ENCODE data around the gene POC1A. TPM values are rescaled to one million over a fixed set of nuclear protein-coding genes. Genes with fewer than 3 reads are reported as not detected.
A peak's percentile ranks its signal among the peaks of the same experiment; 100 is the strongest.

POC1A gene
- polyA plus RNA-seq, 1 of the 3 experiments (the other 2 are of a cell fraction) = 11.7 TPM

DNA sequence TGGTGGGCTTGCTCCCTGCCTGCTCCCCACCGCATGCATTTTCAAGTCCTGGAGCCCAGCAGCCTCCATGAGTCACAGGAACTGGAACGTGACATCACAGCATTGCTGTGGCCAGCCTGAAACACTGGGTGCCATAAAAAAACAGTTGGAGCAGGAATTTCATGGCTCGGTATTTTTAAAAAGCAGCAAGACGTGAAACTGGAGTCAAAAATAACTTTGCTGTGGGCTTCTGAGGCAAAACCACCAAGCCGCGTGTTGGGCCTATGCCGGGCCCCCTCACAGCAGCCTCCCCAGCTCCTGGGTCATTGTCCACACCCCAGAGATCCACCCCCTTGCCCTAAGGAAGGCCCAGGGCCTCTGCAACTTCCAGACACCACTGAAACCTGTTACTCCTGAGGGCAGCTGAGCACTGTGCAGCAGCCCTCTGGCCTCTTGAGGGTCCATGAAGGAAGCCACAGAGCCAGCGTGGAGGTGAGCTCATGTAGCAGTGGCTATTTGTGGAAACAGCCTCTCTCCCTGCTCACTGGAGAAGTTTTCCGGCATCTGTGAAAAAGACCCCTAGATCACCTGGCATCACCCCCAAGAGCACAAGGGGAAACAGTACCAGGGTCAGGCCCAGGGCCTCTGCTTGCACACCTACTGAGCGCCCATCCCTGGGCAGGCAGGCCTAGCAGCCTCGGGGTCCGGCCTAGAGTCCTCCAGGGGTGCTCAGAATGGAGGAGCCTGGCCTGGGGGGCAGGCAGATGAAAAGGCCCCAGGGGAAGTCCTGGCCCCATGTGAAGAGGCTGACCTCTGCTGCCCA is 63.9 kb downstream of the POC1A start (continued):
- TF ChIP-seq SMC3 (IDR thresholded peaks at IDR 0.05; ENCODE audit: low read depth, low read length) (no peak), FOXJ3 (CRISPR knock-in tag; IDR thresholded peaks at IDR 0.05) (no peak), EP300 (IDR thresholded peaks at IDR 0.05; ENCODE audit: borderline replicate concordance in 1 of 2, low read depth in 1 of 2, low read length in 1 of 2) (no peak), FOXM1 (IDR thresholded peaks at IDR 0.05; ENCODE audit: low read depth) (no peak), GABPA (IDR thresholded peaks at IDR 0.05; ENCODE audit: low read depth) (no peak), CHD2 (IDR thresholded peaks at IDR 0.05; ENCODE audit: low read length, partially characterized antibody) (no peak), MEF2A (IDR thresholded peaks at IDR 0.05; ENCODE audit: borderline replicate concordance, low read depth) (peak; percentile 72; the same call in 1 of the 2 replicates), POLR2AphosphoS5 (IDR thresholded peaks at IDR 0.05; ENCODE audit: low read depth, low read length) (peak; percentile 50; the same call in 1 of the 2 replicates), RFX5 (IDR thresholded peaks at IDR 0.05; ENCODE audit: low read length) (no peak), FOSL2 (IDR thresholded peaks at IDR 0.05; ENCODE audit: borderline replicate concordance, low read depth) (peak; percentile 79)
- TF ChIP-seq, protein P1, sequence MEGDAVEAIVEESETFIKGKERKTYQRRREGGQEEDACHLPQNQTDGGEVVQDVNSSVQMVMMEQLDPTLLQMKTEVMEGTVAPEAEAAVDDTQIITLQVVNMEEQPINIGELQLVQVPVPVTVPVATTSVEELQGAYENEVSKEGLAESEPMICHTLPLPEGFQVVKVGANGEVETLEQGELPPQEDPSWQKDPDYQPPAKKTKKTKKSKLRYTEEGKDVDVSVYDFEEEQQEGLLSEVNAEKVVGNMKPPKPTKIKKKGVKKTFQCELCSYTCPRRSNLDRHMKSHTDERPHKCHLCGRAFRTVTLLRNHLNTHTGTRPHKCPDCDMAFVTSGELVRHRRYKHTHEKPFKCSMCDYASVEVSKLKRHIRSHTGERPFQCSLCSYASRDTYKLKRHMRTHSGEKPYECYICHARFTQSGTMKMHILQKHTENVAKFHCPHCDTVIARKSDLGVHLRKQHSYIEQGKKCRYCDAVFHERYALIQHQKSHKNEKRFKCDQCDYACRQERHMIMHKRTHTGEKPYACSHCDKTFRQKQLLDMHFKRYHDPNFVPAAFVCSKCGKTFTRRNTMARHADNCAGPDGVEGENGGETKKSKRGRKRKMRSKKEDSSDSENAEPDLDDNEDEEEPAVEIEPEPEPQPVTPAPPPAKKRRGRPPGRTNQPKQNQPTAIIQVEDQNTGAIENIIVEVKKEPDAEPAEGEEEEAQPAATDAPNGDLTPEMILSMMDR (IDR thresholded peaks at IDR 0.05) = no peak
- TF ChIP-seq, protein P2, sequence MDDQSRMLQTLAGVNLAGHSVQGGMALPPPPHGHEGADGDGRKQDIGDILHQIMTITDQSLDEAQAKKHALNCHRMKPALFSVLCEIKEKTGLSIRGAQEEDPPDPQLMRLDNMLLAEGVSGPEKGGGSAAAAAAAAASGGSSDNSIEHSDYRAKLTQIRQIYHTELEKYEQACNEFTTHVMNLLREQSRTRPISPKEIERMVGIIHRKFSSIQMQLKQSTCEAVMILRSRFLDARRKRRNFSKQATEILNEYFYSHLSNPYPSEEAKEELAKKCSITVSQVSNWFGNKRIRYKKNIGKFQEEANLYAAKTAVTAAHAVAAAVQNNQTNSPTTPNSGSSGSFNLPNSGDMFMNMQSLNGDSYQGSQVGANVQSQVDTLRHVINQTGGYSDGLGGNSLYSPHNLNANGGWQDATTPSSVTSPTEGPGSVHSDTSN (IDR thresholded peaks at IDR 0.05) = no peak
- TF ChIP-seq, protein P3, sequence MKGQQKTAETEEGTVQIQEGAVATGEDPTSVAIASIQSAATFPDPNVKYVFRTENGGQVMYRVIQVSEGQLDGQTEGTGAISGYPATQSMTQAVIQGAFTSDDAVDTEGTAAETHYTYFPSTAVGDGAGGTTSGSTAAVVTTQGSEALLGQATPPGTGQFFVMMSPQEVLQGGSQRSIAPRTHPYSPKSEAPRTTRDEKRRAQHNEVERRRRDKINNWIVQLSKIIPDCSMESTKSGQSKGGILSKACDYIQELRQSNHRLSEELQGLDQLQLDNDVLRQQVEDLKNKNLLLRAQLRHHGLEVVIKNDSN (IDR thresholded peaks at IDR 0.05; ENCODE audit: borderline replicate concordance, low read depth) = no peak
- TF ChIP-seq, protein P4, sequence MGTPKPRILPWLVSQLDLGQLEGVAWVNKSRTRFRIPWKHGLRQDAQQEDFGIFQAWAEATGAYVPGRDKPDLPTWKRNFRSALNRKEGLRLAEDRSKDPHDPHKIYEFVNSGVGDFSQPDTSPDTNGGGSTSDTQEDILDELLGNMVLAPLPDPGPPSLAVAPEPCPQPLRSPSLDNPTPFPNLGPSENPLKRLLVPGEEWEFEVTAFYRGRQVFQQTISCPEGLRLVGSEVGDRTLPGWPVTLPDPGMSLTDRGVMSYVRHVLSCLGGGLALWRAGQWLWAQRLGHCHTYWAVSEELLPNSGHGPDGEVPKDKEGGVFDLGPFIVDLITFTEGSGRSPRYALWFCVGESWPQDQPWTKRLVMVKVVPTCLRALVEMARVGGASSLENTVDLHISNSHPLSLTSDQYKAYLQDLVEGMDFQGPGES (IDR thresholded peaks at IDR 0.05; ENCODE audit: low read depth, low read length) = no peak

DNA sequence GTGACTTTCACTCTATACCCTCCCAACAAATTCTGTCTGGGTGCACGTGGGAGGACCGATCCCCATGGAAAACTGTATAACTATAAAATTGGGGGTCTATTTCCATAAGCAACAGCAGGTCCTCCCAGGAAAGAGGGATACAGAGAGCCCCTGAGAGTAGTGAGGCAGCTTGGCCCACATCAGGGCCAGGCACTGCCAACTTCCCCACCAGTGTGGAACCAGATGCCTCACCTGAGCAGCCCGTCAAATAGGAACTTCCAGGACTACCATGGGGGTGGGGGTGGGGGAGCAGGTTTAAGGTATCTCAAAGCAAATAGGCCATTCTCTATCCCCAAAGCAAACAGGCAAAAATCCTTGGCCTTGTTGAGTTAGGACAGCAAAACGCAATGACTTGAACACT is 64.5 kb downstream of the POC1A start:
- no peaks in the 10 kb centered on the region for H3K9me3 ChIP-seq
- H3K4me1 ChIP-seq (ENCODE audit: control insufficient read depth in 1 of 2, insufficient read depth in 2 of 2, low read depth in 1 of 2, low read length in 1 of 2) = peaks cover 28 to 56% of the 10 kb centered on the region in 2 experiments
- no peaks in the 10 kb centered on the region for H4K20me1 ChIP-seq (ENCODE audit: insufficient read depth)
- H3K4me2 ChIP-seq = peak overlapping the region; percentile 46
- H3K4me3 ChIP-seq (ENCODE audit: low read depth in 2 of 2, low read length in 1 of 2) = no peak overlapping the region
- ChIA-PET CTCF (no interaction called here), POLR2A (no interaction called here)
- no peaks in the 10 kb centered on the region for H3K27me3 ChIP-seq (ENCODE audit: insufficient read depth)
- no peak for TF ChIP-seq EP300 (IDR thresholded peaks at IDR 0.05; ENCODE audit: borderline replicate concordance in 1 of 2, low read depth in 1 of 2, low read length in 1 of 2)
- TF ChIP-seq TCF12 (IDR thresholded peaks at IDR 0.05) = no peak
- no peak for TF ChIP-seq SMC3 (IDR thresholded peaks at IDR 0.05; ENCODE audit: low read depth, low read length)
- no peaks in the 10 kb centered on the region for H3K36me3 ChIP-seq (replicated peaks in 1 of 2; ENCODE audit: control insufficient read depth in 1 of 2, insufficient read depth in 2 of 2, low read length in 1 of 2)
- peak overlapping the region; percentile 53; the same call in 1 of the 2 replicates for H2AFZ ChIP-seq (ENCODE audit: low read depth)
- DNase-seq = no peak
- 94% methylated on average over 4 of the region's 4 CpGs for WGBS (ENCODE audit: low lambda C conversion rate)
- H3K27ac ChIP-seq (ENCODE audit: low read depth in 2 of 2, low read length in 1 of 2) = peak overlapping the region; percentile 65 to 93; a peak in 3 of 4 replicates
- no peaks in the 10 kb centered on the region; the same call in 1 of the 2 replicates for H3K79me2 ChIP-seq (ENCODE audit: insufficient read depth)
- peaks cover 12% of the 10 kb centered on the region for H3F3A ChIP-seq (replicated peaks; ENCODE audit: insufficient read depth)
- peak overlapping the region; percentile 73; the same call in 1 of the 2 replicates for H3K9ac ChIP-seq
- no peaks in the 10 kb centered on the region for H3K9me2 ChIP-seq
